Activated CD4-positive, CD25-positive, alpha-beta regulatory T cell (primary cell): ENCODE results near the gene CDH4.
"Not testable (repeated sequence)": the region's sequence is repeated elsewhere in the genome, so short reads cannot be mapped to it uniquely, and the experiment has no call there.

ENCODE experiments used
- DNase-seq, 4 experiments: peaks; one replicate each; lab custom pipeline; 2025; lab: John Stamatoyannopoulos, UW

The CDH4 gene

DNA sequence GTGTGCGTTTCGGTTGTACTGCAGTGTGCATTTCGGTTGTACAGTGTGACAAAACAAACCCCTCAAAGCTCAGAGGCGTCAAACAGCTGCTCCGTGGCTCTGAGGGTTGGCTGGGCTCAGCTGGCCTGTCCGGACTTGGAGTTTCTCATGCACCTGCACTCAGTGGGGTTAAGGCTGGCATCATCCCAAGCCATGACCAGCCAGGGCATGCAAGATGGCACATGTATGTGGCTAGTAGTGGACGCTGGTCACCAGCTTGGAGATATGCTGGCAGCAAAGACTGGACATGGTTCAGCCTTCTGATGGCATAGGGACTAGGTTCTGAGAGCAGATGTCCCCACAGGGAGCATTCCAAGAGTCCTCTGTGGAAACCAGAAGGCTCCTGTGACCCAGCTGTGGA, 187.2 kb downstream of the CDH4 start:
- no peak for DNase-seq

DNA sequence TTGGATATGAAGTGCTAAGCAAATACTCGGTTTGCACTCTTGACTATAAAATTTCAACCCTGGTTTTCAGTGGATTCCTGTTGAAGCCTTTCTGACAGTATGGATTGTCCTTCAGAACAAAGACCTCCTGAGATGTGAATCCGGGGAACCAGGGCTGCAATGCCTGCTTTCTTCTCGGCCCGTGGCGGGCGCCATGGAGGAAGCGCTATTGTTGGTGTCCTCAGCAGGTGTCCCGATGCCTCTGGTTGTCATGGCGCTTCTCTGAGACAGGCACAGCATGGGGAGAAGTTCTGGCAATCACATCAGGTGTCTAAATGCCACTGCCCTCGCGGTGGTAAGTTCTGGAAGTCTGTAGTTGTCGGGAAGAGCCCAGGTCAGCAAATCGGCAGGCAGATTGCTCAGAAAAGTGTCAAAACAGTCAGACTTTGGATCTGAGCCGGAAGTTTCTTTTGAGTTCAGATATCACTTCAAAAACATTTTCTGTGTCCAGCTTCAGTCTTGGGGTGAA, 188.5 kb downstream of the CDH4 start:
- no peak for DNase-seq

DNA sequence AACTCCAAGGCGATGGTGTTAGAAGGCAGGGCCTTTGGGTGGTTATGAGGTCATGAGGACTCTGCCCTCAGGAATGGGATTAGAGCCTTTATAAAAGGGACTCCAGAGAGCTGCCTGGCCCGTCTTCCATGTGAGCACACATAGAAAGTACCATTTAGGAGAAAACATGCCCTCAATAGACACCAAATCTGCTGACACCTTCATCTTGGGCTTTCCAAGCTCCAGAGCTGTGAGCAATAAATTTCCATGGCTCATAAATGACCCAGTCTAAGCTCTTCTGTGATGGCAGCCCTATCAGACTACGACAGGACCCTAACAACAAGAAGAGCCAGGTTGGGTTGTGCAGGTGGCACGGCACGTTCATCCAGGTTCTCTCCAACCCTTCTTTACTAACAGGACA, 189.5 kb downstream of the CDH4 start:
- DNase-seq = no peak

DNA sequence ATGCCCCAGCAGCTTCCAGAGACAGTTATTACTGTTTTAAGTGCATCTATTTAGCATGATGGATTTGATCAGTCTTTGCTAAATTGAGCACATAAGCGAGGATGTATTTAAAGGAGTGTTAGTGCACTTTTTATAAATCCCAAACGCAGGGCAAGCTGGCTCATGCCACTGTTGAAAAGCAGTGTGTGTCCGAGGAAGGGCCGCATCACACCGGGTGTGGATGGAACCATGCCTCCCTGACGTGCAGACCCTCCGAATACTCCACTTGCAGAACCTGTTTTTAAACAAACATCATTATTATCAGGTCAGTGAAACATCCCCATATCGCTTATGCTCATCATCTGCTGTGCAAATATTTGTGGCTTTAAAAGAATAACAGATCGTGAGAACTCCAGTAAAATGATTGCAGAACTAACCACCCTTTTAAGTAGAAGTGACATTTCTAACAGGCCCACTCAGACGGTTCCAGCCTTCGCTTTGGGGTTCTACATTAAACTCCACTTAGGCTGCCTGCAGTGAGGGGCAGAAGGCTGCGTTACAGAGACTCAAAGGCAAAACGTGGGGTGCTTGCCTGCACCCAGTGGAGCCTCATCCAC, 190.1 kb downstream of the CDH4 start:
- no peak for DNase-seq

DNA sequence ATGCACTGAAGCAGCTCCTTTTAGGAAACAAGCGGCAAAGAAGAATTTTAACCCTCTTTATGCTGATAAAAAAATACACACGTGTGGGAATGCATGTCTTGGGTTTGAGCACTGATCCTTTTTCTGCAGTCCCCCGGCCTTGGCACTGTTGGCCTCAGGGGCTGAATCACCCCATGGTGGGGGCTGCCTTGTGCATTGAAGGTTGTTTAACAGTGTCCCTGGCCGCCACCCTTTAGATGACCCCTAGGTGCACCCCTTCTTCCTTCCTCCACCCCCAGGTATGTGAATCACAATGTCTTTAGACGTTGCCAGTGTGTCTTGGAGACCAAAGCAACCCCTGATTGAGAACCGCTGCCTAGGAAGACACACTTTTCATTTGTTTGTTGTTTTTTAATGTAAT, 190.7 kb downstream of the CDH4 start:
- DNase-seq = no peak

DNA sequence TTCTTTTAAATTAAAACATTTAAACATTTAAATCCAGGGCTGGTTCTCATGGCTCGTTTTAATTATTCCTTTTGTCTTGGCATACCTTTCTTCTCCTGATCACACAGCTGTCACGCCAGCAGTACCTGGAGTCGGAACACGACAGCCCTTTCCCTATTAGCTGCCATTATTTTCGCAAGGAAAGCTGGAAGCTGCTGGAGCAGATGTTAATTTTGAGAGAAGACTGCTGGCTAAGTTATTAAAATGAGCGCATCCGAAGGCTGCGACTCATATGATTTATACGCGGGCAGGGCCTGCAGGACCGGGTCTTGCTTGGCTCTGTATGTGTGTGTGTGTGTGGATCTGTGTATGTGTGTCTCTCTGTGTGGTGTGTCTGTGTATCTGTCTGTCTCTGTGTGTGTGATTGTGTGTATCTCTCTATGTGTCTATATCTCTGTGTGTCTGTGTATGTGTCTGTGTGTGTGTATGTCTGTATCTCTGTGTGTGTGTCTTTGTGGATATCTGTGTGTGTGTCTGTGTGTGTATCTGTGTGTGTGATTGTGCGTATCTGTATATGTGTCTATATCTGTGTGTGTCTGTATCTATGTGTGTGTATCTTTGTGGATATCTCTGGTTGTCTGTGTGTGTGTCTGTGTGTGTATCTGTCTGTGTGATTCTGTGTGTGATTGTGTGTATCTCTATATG, 191.5 kb downstream of the CDH4 start:
- no peak for DNase-seq

DNA sequence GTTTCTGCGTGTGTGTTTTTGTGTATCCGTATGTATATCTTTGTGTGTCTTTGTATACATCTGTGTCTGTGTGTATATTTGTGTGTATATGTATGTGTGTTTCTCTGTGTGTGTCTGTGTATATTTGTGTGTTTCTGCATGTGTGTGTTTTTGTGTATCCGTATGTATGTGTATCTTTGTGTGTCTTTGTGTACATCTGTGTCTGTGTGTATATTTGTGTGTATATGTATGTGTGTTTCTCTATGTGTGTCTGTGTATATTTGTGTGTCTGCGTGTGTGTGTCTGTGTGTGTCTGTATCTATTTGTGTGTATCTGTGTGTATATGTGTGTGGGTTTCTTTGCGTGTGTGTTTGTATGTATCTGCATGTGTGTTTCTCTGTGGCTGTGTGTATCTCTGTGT, 192.6 kb downstream of the CDH4 start:
- DNase-seq = no peak

DNA sequence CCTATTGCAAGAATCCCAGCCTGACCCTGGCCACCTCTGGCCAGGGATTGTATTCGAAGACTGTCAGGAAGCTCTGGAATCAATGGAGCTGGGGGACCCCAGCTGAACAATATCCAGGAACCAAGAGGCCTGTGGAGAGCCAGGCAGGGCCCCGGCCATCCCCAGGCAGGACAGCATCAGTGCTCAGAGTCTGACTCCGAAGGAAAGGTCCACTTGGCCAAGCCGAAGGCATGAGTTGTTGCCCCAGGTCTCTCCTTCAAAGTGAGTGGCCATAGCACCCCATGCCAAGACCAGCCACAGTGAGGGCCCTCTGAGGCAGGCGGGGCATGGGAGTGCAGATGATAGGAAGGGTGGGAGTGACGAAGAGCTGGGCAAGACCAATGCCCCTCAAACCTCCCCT, 193.1 kb downstream of the CDH4 start:
- no peak for DNase-seq

DNA sequence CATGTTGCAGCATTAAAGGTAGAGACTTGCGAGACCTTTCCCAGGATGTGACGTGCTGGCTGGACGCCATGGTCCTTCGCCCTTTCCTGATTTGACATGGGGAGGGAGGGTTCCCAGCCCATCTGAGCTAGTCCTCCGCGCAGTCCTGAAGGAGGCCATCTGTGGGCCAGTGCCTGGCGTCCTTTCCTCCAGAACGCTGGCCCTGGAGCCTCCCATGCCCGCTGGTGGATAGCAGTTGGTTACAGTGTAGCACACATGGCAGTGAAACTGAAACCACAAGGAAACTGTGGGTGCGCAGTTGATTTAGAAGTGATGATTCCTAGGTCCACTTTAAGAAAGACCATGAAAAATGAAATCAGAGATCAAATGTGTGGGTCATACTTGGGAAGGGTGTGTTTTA, 193.7 kb downstream of the CDH4 start:
- DNase-seq = no peak

DNA sequence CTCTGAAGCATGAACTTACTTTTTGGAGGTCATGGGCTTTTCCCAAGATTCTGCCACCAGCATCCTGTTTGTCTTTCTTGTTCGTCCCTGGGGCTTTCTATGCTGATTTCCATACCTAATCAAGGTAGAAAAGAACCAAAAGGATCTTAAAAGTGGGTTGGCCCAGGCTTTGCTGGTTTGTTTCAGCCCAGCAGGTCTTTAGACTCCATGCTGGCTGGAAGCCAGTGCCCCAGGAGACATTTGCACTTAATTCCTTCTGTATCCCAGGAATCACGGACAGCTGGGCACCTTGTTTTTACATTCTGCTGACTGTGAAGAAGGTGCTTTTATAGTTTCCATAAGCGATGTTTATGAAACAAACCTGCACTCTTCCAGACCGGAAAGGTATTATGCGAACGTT, 195.9 kb downstream of the CDH4 start:
- no peak for DNase-seq

DNA sequence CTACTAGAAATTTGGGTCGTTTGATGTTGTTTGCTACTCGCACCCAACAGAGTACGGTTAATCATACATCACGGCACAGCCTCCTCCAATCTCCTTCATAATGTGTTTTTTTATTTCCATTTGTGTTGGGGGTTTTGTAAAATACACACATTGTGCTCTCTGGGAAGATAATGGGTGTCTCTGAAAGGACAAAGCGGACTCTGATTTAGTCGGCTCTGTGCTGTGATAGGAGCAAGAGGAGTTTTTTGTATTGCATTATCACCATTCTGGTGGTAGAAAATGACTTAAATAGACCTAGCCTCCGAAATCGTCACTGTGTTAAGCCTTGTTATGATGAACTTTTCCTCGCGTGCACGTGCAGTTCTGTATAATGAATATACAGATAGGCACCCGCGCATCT, 196.3 kb downstream of the CDH4 start:
- DNase-seq = no peak

DNA sequence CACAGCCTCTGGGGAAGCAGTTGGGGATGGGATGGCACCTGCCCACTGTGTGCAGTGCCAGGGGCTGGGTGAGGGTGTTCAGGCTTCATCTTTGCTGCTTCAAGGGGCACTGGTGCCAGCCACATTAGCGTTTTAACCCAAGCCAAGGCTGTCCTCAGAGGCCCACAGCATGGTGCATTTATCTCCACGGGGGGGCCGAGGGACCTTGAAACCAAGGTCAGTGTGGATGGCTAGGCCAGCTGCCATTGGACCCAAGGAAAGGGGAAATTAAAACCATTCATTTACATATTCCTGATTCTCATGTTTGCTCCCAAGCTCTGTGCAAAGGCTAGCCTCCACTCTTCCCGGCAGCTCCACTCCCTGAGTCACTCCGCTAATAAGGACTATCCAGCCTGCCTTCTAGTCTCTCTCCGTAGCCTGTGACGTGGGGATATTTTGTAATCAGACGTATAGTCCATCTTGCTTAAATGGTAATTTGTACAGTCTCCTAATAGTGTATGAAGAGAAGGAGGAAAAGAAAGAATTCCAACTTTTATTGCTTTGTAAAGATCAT, 197.1 kb downstream of the CDH4 start:
- DNase-seq = no peak

DNA sequence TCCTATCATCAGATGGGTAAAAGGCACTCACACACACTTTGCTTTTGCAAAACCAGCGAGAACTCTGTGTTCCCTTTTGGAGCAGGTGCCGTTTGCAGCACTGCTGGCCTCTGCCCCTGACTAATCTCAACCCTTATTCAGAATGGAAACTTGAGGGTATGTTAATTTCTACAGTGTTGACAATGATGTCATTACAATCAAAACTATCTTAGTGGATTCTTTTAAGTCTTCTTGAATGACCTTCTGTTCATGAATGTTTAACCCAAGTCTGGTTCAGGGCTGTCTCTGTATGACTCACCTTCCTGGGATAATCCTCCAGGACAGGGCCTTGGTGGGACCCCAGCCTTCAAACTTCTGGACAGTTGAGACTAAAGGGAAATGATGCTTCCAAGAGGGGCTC, 197.9 kb downstream of the CDH4 start:
- no peak for DNase-seq

DNA sequence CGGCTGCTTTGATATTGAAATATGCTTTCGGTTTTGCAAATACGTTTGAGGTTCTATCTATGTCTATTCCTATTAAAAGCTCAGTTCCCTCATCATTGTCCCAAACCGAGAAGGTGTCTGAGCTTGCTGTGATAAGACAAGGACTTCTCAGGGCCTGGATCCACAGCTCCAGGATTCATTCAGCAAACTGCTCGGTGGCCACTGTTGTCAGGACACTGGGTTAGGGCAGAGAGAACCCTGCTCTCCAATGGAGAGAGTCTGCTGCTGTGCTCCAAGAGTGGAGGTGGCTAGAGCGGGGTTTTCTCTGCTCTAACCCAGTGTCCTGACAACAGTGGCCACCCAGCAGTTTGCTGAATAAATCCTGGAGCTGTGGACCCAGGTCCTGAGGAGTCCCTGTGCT, 198.5 kb downstream of the CDH4 start:
- DNase-seq = no peak

DNA sequence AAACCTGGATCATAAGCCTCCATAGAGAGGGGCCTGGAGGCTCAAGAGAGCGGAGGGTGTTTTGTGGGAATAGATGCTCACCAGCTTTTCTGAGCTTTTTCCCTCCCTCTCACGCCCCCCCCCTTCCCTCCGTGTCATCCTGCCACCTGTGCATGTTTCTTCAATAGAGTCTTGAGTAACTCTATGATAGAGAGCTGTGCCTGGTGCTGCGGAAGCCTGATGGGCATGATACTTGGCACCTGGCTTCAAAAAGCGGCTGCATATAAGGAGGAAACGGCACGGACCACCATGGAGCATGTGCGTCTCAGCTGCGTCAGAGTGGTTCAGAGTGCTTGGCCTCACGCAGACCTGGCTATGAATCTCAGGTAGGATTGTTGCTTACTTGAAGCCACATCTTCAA, 198.9 kb downstream of the CDH4 start:
- DNase-seq = no peak

DNA sequence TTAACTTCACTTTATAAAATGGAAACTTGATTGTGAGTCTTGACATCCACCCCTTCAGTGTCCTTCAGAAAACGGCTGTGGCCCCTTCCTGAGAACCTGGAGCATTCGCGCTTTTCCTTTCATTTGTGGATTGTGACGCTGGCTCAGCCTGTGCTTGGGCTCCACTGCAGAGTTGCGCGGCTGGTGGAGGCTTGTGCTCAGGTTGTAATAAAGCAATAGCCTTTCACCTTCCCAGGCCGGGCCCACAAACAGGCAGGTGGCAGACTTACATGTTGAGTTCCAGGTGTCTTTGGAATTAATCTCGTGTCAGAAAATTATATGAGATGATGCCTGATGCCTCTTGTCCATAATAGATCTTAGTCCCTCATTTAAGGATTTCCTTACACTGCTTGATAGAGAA, 199.9 kb downstream of the CDH4 start:
- no peak for DNase-seq

DNA sequence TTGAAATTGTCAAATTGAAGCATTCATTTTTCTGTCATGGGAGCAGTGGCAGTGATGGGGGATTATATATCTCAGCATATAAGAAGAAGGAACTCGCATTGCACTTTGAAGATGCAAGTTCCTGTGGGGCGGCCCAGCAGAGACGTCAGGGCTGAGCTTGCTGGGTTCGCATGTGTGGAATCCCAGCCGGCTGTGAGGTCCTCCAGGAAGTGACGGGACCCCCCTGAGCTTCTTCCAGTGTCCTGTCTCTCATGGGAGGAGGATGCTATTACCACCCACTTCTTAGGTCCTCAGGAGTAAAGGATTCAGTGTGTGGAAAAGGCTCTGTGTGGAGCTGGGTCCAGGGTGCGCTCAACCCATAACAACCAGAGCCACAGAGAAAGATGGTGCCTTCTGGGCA, 201.2 kb downstream of the CDH4 start:
- DNase-seq = no peak

DNA sequence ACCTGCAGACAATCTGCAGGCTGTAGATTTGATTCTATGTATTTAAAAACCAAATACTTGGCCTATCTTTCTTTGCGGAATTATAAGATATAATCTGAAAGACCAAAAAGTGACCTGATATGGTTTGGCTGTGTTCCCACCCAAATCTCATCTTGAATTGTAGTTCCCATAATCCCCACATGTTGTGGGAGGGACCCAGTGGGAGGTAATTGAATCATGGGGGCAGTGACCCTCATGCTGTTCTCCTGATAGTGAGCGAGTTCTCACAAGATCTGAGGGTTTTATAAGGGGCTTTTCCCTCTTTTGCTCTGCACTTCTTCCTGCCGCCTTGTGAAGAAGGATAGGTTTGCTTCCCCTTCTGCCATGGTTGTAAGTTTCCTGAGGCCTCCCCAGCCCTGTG, 201.6 kb downstream of the CDH4 start:
- DNase-seq = not testable (repeated sequence)

DNA sequence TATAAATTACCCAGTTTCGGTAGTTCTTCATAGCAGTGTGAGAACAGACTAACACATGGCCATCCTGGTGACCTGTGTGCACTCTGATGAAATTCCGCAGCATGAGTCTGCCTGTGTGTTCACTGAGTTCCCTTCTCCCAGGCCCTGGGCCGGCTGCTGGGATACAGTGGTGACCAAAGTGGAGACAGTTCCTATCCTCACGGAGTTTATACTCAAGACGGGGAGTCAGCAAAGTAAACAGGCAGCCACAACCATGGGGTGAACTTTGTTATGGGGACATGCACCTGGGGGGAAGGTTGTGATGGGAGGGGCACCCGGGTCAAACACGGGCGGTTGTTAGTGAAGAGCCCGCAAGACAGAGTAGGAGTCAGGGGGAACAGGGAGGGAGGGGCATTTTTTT, 202.0 kb downstream of the CDH4 start:
- DNase-seq = no peak

DNA sequence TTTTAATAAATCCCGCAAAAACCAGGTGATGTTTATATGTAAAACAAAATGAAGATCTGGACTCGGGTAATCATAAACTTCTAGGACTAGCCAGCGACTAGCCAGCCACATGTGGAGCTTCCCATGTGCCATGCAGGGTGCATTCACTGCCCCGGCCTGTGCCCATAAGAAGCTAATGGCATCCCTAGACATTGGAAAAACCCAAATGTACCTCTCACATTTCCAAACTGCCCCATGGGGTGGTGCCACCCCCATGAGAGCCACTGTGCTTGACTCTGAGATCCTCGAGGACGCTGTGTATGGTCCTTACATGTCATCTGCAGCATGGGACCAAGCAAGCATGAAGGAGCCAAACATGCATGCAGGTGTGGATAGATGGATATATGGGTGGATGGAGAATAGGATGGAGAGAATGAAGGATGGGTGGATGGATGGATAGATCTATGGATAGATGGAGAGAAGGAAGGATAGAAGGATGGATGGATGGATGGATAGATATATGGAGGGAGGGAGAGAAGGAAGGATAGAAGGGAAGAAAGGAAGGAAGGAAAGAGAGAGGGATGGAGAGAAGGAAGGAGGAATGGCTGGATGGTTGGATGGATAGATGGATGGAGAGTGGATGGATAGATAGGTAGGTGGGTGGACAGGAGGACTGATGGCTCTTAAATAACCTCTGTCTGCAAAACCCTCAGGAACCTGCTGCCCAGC, 203.6 kb downstream of the CDH4 start:
- DNase-seq = no peak

DNA sequence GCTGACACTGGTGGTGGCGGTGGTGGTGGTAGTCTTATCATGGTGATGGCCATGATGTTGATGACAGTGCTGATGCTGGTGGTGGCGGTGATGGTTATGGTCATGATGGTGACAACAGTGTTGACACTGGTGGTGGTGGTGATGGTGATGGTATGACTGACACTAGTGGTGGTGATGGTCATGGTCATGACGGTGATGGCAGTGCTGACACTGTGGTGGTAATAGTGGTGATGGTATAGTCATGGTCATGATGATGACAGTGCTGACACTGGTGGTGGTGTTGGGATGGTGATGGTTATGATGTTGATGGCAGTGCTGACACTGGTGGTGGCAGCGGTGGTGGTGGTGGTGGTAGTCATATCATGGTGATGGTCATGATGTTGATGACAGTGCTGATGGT, 205.7 kb downstream of the CDH4 start:
- no peak for DNase-seq

DNA sequence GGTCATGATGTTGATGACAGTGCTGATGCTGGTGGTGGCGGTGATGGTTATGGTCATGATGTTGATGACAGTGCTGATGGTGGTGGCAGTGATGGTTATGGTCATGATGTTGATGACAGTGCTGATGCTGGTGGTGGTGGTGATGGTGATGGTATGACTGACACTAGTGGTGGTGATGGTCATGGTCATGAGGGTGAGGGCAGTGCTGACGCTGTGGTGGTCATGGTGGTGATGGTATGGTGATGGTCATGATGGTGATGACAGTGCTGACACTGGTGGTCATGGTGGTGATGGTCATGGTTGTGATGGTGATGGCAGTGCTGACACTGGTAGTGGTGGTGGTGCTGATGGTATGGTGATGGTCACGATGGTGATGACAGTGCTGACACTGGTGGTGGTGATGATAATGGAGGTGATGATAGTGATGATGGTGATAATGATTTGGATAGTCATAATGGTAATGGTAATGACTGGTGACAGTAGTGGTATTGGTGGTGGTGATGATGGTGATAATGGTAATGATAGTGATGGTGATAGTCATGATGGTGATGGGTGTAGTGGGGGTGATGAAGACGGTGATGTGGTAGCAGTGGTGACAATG, 206.2 kb downstream of the CDH4 start:
- DNase-seq = no peak

DNA sequence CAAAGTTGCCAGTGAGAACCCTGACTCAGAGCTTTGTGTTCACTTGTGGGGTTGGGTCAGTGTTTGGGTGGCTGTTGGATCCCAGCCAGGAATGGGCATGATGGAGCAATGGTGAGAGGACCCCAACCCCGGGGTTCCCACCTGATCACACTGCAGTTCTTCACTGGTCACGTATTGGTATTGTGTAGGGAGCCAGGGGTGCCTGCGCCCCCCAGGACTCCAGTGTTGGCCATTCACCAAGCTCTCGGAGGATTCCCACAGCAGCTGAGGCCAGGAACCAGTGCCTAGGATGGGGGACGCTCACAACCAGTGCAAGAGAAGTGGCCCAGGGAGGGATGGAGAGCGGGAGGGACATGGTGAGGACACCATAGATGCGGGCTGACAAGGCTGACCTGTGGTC, 207.2 kb downstream of the CDH4 start:
- no peak for DNase-seq
